Esophagus muscularis mucosa (tissue), 4 donors: ENCODE data around the gene TMEM95. TPM values are rescaled to one million over a fixed set of nuclear protein-coding genes. Genes with fewer than 3 reads are reported as not detected.

Source experiments
- DNase-seq: peaks from one replicate; pipeline ENCODE4 v3.0.0-alpha.2; 2017; ENCODE audit errors: extremely low spot score
- H3K27ac ChIP-seq, 4 donors: fragments of 200-600 bp; sonication (generic); replicated peaks in 1 of 4; 1 replicate in 3 of 4; 2 replicates in 1 of 4; pipeline ENCODE4 v1.5.1; 2016 to 2019; ENCODE audit warnings: mild to moderate bottlenecking in 1 of 4
- H3K27me3 ChIP-seq, 4 donors: fragments of 200-600 bp; sonication (generic); one replicate each; pipeline versions ENCODE4 v1.5.1 to v1.6.0; 2016 to 2019
- H3K36me3 ChIP-seq, 4 donors: fragments of 200-600 bp; sonication (generic); one replicate each; pipeline ENCODE4 v1.5.1; 2016 to 2019
- H3K4me1 ChIP-seq, 4 donors: fragments of 200-600 bp; sonication (generic); one replicate each; pipeline ENCODE4 v1.5.1; 2016 to 2019
- H3K4me3 ChIP-seq, 4 donors: fragments of 200-600 bp; sonication (generic); 1 replicate in 2 of 4; 2 replicates in 2 of 4; pipeline ENCODE4 v1.5.1; 2016 to 2019; ENCODE audit warnings: mild to moderate bottlenecking in 4 of 4, moderate library complexity in 1 of 4
- H3K9me3 ChIP-seq, 4 donors: fragments of 200-600 bp; sonication (generic); 1 replicate in 3 of 4; 2 replicates in 1 of 4; pipeline ENCODE4 v1.5.1; 2016 to 2019
- EP300 ChIP-seq: sonication (generic); formaldehyde crosslinking; IDR thresholded peaks from one replicate; pipeline ENCODE4 v1.6.1; 2017; ENCODE audit warnings: antibody characterized with exemption
- POLR2A ChIP-seq: fragments of 450-650 bp; IDR thresholded peaks from one replicate; pipeline ENCODE4 v1.6.1; 2017; ENCODE audit warnings: antibody characterized with exemption, moderate library complexity, mild to moderate bottlenecking, low read depth
- POLR2AphosphoS5 ChIP-seq, 2 donors: sonication (generic); formaldehyde crosslinking; IDR thresholded peaks; one replicate each; pipeline ENCODE4 v1.6.1; 2017; ENCODE audit warnings: antibody characterized with exemption in 2 of 2
- WGBS: methylation state at CpG from one replicate; pipeline ENCODE4 v1.1.5; 2018; 5-methylcytosine and 5-hydroxymethylcytosine counted together
- intact Hi-C: fragments of 100-400 bp; cut with DNase I; formaldehyde crosslinking; loops from one replicate; pipeline ENCODE4 v1.15.1; 2023
- total RNA-seq, 4 donors: library from RNA; depleted of rRNA; stranded (reverse); fragments of >200 nt; gene quantifications; one replicate each; pipeline versions ENCODE4 v1.1.0 to v1.2.1, GENCODE V29; 2016
- TF ChIP-seq, protein P1 (sequence below), 3 experiments: fragments of 200-600 bp in 2 of 3; fragments of 450-650 bp in 1 of 3; sonication (generic) in 2 of 3; IDR thresholded peaks; one replicate each; pipeline ENCODE4 v1.5.1; 2017 to 2019; ENCODE audit warnings: antibody characterized with exemption in 3 of 3, mild to moderate bottlenecking in 2 of 3, moderate library complexity in 1 of 3

TMEM95 gene
- total RNA-seq, 4 donors from 2014 or later: 0.42 TPM; not detected in 3

DNA sequence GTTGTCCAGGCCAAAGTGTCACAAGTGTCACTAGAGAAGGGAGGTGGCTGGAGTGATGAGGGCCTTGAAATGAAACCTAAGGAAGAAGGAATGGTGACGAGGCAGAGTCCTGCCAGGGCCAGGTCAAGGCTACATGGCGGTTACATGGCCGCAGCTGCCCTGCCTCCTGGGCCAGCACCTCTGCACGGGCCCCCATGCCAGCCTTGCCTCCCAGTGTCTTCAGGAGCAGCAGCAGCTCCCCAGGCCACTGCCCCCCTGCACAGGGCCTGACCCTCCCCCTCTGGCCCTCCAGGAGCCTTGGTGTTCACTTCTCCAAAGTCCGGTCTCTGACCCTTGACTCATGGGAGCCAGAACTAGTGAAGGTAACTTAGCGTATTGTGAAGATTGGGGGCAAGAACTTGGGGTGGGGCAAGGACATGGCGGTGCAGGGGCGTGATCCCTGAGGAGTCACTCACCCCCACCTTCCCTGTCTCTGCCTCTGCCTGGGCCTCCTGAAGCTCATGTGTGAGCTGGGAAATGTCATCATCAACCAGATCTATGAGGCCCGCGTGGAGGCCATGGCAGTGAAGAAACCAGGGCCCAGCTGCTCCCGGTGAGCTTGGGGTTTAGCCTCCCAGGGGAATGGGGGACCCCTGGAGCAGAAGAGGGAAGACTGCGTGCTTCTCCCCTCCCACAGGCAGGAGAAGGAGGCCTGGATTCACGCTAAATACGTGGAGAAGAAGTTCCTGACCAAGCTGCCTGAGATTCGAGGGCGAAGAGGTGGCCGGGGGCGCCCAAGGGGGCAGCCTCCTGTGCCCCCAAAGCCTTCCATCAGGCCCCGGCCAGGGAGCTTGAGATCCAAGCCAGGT, 7.1 kb upstream of the TMEM95 start:
- no peak for TF ChIP-seq EP300
- TF ChIP-seq POLR2AphosphoS5 (IDR thresholded peaks at IDR 0.05): no peak
- TF ChIP-seq POLR2A: no peak
- TF ChIP-seq, protein P1, sequence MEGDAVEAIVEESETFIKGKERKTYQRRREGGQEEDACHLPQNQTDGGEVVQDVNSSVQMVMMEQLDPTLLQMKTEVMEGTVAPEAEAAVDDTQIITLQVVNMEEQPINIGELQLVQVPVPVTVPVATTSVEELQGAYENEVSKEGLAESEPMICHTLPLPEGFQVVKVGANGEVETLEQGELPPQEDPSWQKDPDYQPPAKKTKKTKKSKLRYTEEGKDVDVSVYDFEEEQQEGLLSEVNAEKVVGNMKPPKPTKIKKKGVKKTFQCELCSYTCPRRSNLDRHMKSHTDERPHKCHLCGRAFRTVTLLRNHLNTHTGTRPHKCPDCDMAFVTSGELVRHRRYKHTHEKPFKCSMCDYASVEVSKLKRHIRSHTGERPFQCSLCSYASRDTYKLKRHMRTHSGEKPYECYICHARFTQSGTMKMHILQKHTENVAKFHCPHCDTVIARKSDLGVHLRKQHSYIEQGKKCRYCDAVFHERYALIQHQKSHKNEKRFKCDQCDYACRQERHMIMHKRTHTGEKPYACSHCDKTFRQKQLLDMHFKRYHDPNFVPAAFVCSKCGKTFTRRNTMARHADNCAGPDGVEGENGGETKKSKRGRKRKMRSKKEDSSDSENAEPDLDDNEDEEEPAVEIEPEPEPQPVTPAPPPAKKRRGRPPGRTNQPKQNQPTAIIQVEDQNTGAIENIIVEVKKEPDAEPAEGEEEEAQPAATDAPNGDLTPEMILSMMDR (IDR thresholded peaks at IDR 0.05): no peak
- H3K4me1 ChIP-seq: peaks cover 15 to 44% (median 35%) of the 10 kb centered on the region in 4 donors
- peak overlapping the region in 1 of 4 donors; percentile 18 for H3K27ac ChIP-seq
- H3K4me3 ChIP-seq: no peak overlapping the region
- intact Hi-C loops: no loop called here
- no peak for DNase-seq
- 63% methylated on average over 16 of the region's 19 CpGs for WGBS
- no peaks in the 10 kb centered on the region for H3K36me3 ChIP-seq
- no peaks in the 10 kb centered on the region for H3K9me3 ChIP-seq
- peaks cover 0 to 8% (median 0%) of the 10 kb centered on the region in 4 donors for H3K27me3 ChIP-seq

DNA sequence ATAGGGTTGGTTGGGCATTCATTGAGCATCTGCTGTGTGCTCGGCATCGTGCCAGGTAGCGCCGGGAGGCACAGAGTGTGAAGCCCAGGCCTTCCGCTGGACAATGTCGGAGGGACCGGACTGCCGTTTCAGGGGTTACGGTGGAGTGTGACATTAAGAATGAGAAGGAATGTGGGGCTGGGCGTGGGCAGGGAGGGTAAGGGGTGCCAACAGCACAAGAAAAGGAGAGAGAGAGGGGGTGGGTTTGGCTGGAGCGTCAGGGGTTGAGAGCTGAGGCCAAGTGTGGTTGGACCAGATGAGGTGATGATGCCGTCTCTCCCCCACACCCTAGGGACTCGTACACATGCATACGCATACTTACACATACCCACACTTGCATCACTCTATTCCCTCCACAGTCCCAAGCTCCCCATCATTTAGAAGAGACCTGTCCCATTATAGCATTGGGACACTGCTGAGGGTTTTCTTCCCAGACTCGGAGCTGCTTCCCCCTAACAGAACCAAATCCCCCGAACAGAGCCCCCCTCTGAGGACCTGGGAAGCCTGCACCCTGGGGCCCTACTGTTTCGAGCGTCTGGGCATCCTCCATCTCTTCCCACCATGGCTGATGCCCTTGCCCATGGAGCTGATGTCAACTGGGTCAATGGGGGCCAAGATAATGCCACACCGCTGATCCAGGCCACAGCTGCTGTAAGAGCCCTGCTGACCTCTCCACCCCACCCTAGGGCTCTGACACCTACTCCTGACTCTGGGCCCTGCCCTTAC, 6.3 kb upstream of the TMEM95 start:
- WGBS: 71% methylated on average over 19 of the region's 19 CpGs
- no peaks in the 10 kb centered on the region for H3K36me3 ChIP-seq
- H3K27me3 ChIP-seq: peaks cover 0 to under 1% (median 0%) of the 10 kb centered on the region in 4 donors
- DNase-seq: no peak
- peaks cover 23 to 52% (median 43%) of the 10 kb centered on the region in 4 donors for H3K4me1 ChIP-seq
- TF ChIP-seq POLR2AphosphoS5 (IDR thresholded peaks at IDR 0.05) (no peak), EP300 (no peak), POLR2A (no peak)
- TF ChIP-seq, protein P1 (IDR thresholded peaks at IDR 0.05): no peak
- peak overlapping the region in 3 of 4 donors; percentile 98 to 99 (median 99) for H3K27ac ChIP-seq
- H3K9me3 ChIP-seq: no peaks in the 10 kb centered on the region
- intact Hi-C loops: no loop called here
- H3K4me3 ChIP-seq: no peak overlapping the region

DNA sequence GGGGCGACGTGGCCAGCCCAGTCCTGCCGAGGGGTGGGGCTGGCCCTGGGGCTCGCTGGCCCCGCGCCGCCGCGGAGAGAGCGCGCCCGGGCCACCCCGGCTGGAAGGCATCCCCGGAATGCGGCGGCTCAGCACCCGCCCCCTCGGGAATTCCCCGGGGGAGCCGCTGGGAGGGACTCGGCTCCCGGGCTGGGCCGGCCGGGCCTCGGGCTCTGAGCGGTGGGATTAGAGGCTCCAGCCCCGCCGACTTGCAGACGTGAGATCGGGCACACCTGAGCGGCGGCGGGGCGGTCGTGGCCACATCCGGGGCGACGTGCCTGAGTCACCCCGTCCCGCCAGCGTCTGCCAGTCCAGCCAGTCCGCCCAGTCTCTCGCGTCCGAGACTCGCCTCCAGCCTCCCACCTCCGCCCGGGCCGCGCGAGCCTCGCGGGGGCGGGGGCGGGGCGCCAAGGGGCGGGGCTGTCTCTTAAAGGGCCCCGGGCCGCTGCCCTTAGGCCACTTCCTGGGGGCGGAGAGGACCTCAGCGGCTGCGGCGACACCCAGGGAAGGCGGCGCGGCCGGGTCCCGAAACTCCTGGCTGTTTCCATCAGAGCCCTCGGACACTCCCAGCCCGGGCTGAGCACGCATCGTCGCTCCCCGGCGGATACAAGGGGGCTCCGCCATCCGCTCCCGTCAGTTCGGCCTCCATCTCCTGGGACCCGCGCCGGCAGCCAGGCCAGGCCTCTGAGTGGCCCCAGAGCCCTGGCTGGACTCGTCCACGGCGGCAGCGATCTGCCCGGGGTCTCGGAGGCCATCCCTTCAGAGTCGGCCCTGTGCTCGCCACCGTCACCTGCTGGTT, 3.1 kb upstream of the TMEM95 start, which contains the start of gene KCTD11:
TSS of gene KCTD11 (plus strand) at position 498 of the 838 bp plus-strand sequence.
- H3K4me1 ChIP-seq: peaks cover 24 to 77% (median 71%) of the 10 kb centered on the region in 4 donors
- no peaks in the 10 kb centered on the region for H3K36me3 ChIP-seq
- 0% methylated on average over 1 of the region's 91 CpGs for WGBS
- peak within 1 kb of the TSS; percentile 86 to 98 (median 90) for H3K4me3 ChIP-seq
- peak within 1 kb of the TSS; percentile 98 to 100 (median 99) for H3K27ac ChIP-seq
- peak; percentile 96 for DNase-seq
- no peak for TF ChIP-seq EP300
- TF ChIP-seq, protein P1 (IDR thresholded peaks at IDR 0.05): peak; percentile 47 to 74 (median 61)
- peak; percentile 22 for TF ChIP-seq POLR2A
- TF ChIP-seq POLR2AphosphoS5 (IDR thresholded peaks at IDR 0.05): peak; percentile 73
- no peaks in the 10 kb centered on the region for H3K9me3 ChIP-seq
- no peaks in the 10 kb centered on the region for H3K27me3 ChIP-seq
- intact Hi-C loops: loop anchor here (5.0 kb wide), 1 partner anchor 50 kb away; the partner anchor contains the start of gene TMEM256

DNA sequence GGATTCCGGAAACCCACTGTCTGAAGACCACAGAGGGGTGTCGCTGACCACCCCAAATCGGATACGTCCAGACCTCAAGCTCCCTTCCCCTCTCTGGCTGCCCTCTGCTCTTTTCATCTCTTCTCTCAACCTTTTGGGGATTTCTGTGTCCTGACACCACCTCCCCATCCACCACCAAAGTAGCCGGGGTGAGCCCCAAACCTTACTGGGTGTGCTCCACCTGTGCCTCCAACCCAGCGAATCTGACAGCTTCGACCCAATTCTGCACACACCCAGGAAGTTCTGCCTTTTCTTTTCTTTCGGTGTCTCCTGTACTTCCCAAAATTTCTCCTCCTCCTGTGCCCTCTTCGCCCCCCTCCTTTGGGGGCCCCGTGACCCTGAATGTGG, 2.5 kb upstream of the TMEM95 start:
- DNase-seq: no peak
- Histone ChIP-seq H3K4me3 (peak overlapping the region; percentile 86 to 98 (median 90)), H3K36me3 (no peaks in the 10 kb centered on the region), H3K27me3 (no peaks in the 10 kb centered on the region), H3K4me1 (peaks cover 24 to 77% (median 71%) of the 10 kb centered on the region in 4 donors), H3K27ac (peak overlapping the region; percentile 98 to 100 (median 99)), H3K9me3 (no peaks in the 10 kb centered on the region)
- TF ChIP-seq EP300 (no peak), POLR2A (no peak), POLR2AphosphoS5 (IDR thresholded peaks at IDR 0.05) (no peak)
- TF ChIP-seq, protein P1 (IDR thresholded peaks at IDR 0.05): no peak
- intact Hi-C loops: loop anchor here (5.0 kb wide), 1 partner anchor 50 kb away; the partner anchor contains the start of gene TMEM256
- 18% methylated on average over 10 of the region's 10 CpGs for WGBS
